Adrenal gland (tissue), 12 donors: ENCODE measurements around the gene RPS2. TPM values are rescaled to one million over a fixed set of nuclear protein-coding genes. Genes with fewer than 3 reads are reported as not detected.
A peak's percentile ranks its signal among the peaks of the same experiment; 100 is the strongest.

Experiments used
- DNase-seq, 7 donors: peaks; one replicate each; pipeline ENCODE4 v3.0.0-alpha.2; 2019 to 2020
- H3K27ac ChIP-seq, 5 donors: fragments of 200-600 bp; sonication (generic) in 4 of 5; 1 replicate in 3 of 5; 2 replicates in 2 of 5; pipeline versions ENCODE4 v1.5.1 to v1.8.0; 2016 to 2020; ENCODE audit warnings: mild to moderate bottlenecking in 1 of 5
- H3K27me3 ChIP-seq: fragments of 200-600 bp; 2 replicates; pipeline ENCODE4 v1.8.0; 2021
- H3K36me3 ChIP-seq, 2 donors: fragments of 200-600 bp; replicated peaks in 1 of 2; 1 replicate in 1 of 2; 2 replicates in 1 of 2; pipeline versions ENCODE4 v1.5.1 to v1.8.0; 2018 to 2022
- H3K4me1 ChIP-seq, 2 donors: fragments of 200-600 bp; replicated peaks in 1 of 2; 1 replicate in 1 of 2; 2 replicates in 1 of 2; pipeline versions ENCODE4 v1.5.1 to v1.8.0; 2018 to 2021
- H3K4me3 ChIP-seq, 4 donors: fragments of 200-600 bp; sonication (generic) in 3 of 4; one replicate each; pipeline ENCODE4 v1.5.1; 2016 to 2018
- H3K9me3 ChIP-seq, 3 donors: fragments of 200-600 bp; sonication (generic) in 1 of 3; replicated peaks in 1 of 3; 1 replicate in 2 of 3; 2 replicates in 1 of 3; pipeline versions ENCODE4 v1.5.1 to v1.8.0; 2016 to 2021
- POLR2A ChIP-seq, 2 donors: fragments of 450-650 bp; IDR thresholded peaks; one replicate each; pipeline ENCODE4 v1.6.1; 2017; ENCODE audit warnings: antibody characterized with exemption in 2 of 2, mild to moderate bottlenecking in 2 of 2, moderate library complexity in 1 of 2
- WGBS, 4 donors: extraction: QIAGEN DNeasy Blood & Tissue Kit in 2 of 4; methylation state at CpG; one replicate each; pipeline versions ENCODE4 v1.1.5 to v1.1.7; 2013 to 2017; 5-methylcytosine and 5-hydroxymethylcytosine counted together
- intact Hi-C, 2 donors: fragments of 100-400 bp; cut with DNase I; formaldehyde crosslinking; loops; one replicate each; pipeline versions ENCODE4 v1.14.1 to v1.15.0; 2022 to 2023
- polyA plus RNA-seq, 3 donors: library from polyadenylated mRNA; stranded (reverse); fragments of 200-250 nt in 2 of 3; fragments of 350-450 nt in 1 of 3; fragmentation: Illumina TruSeq in 1 of 3; extraction: RNeasy Lipid Tissue Mini Kit (QIAGEN cat#74804) in 1 of 3; gene quantifications; one replicate each; pipeline ENCODE4 v1.2.3, GENCODE V29; 2013 to 2014
- total RNA-seq, 9 donors: library from RNA; depleted of rRNA in 4 of 9; stranded (reverse); fragments of >200 nt in 4 of 9; fragments of 120-200 nt in 1 of 9; fragmentation: NEBNext Ultra II Directional in 1 of 9; extraction: Animal tissue kit (Norgen Biotek cat#: 25700) in 1 of 9; gene quantifications; one replicate each; pipeline versions ENCODE4 v1.1.0 to v1.2.4, GENCODE V29; 2013 to 2023
- TF ChIP-seq, protein P1 (sequence below), 6 experiments: fragments of 450-650 bp in 4 of 6; fragments of 200-600 bp in 2 of 6; sonication (generic) in 1 of 6; IDR thresholded peaks; 1 replicate in 5 of 6; 2 replicates in 1 of 6; pipeline versions ENCODE4 v1.5.1 to v1.8.0; 2016 to 2021; ENCODE audit warnings: antibody characterized with exemption in 6 of 6, mild to moderate bottlenecking in 2 of 6, moderate library complexity in 1 of 6
- donor health status: healthy with polysubstance abuse.
- donor health status: Bipolar disorder and iron deficiency.
- donor health status: DM: yes; HTN: yes; CAD: no.
- donor health status: DM: no; HTN: no; CAD: no.
- donor health status: DM: no; HTN: no; CAD: no.
- donor health status: DM: yes; HTN: yes; CAD: no.

The RPS2 gene
- total and polyA plus RNA-seq, 12 donors: 1,045 to 4,016 (median 1,739) TPM

DNA sequence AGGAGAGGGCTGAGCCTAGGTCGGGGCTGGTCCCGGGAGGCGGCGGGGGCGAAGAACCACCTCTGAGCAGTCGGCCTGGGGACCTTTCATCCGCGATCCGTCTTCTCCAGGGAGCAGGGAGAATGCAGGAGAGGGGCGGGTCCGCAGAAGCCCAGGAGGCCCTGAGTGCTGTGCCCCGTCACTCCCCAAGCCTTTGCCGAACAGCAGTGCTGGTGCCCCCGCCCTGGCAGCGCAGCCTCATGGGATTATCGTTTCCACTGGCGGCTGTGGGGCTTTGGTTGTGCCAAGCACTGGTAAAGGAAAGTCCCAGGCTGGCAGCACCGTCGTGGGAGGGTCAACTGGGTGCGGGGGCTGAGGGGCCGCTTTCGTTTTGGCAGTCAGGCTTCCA lies 7.9 kb upstream of the RPS2 start:
- 2 to 17% (median 3%) methylated on average over 5 to 22 of the region's 22 CpGs for WGBS, 4 donors
- Histone ChIP-seq H3K4me3 (peak overlapping the region; percentile 74 to 100 (median 93)), H3K27me3 (no peaks in the 10 kb centered on the region), H3K36me3 (peaks cover 0 to 35% of the 10 kb centered on the region in 2 donors), H3K9me3 (no peaks in the 10 kb centered on the region), H3K27ac (peak overlapping the region in 1 of 5 donors; percentile 79), H3K4me1 (peaks cover 7 to 21% of the 10 kb centered on the region in 2 donors)
- TF ChIP-seq POLR2A (IDR thresholded peaks at IDR 0.05): no peak
- TF ChIP-seq, protein P1, sequence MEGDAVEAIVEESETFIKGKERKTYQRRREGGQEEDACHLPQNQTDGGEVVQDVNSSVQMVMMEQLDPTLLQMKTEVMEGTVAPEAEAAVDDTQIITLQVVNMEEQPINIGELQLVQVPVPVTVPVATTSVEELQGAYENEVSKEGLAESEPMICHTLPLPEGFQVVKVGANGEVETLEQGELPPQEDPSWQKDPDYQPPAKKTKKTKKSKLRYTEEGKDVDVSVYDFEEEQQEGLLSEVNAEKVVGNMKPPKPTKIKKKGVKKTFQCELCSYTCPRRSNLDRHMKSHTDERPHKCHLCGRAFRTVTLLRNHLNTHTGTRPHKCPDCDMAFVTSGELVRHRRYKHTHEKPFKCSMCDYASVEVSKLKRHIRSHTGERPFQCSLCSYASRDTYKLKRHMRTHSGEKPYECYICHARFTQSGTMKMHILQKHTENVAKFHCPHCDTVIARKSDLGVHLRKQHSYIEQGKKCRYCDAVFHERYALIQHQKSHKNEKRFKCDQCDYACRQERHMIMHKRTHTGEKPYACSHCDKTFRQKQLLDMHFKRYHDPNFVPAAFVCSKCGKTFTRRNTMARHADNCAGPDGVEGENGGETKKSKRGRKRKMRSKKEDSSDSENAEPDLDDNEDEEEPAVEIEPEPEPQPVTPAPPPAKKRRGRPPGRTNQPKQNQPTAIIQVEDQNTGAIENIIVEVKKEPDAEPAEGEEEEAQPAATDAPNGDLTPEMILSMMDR (IDR thresholded peaks at IDR 0.05): no peak
- intact Hi-C loops: no loop called here
- peak in 1 of 7 donors; percentile 27 for DNase-seq

DNA sequence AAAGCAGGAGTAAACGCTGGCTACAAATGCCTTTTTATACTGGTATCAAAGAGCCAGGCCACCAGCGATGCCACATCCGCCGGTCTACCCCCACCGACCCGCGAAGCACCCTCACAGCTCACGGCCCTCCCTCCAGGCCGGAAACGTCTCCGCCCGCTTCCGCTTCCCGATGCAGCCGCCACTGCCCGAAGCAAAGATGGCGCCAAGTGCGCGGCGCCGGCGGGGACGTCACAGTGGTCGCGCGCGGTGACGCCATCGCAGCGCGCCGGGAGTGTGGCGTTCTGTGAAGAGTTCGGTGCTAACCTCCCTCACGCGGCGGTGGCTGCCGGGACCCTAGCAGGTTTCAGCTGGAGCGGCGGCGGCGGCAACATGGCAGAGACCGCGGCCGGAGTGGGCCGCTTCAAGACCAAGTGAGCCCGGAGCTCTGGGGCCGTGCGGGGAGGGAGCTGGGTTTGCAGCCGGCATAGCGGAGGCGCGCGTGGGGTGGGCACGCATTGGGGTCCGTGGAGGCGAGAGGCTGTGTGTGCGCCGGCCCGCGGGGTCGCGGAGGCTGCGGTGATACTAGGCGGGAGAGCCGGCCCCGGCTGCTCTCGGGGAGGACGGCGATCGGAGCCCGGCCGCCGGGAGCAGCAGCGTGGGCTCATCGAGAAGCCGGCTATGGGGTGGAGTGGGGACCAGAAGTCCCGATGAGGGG lies 7.3 kb upstream of the RPS2 start, which contains the start of gene TBL3:
TBL3 (plus strand) TSS at position 258 of the 694 bp plus-strand sequence; CDS start at position 370, 112 bp downstream.
- 0% methylated on average over 1 to 78 of the region's 78 CpGs for WGBS, 4 donors
- TF ChIP-seq, protein P1 (IDR thresholded peaks at IDR 0.05): no peak
- TF ChIP-seq POLR2A (IDR thresholded peaks at IDR 0.05): peak; percentile 84 to 89
- peak within 1 kb of the TSS; percentile 74 to 100 (median 93) for H3K4me3 ChIP-seq

DNA sequence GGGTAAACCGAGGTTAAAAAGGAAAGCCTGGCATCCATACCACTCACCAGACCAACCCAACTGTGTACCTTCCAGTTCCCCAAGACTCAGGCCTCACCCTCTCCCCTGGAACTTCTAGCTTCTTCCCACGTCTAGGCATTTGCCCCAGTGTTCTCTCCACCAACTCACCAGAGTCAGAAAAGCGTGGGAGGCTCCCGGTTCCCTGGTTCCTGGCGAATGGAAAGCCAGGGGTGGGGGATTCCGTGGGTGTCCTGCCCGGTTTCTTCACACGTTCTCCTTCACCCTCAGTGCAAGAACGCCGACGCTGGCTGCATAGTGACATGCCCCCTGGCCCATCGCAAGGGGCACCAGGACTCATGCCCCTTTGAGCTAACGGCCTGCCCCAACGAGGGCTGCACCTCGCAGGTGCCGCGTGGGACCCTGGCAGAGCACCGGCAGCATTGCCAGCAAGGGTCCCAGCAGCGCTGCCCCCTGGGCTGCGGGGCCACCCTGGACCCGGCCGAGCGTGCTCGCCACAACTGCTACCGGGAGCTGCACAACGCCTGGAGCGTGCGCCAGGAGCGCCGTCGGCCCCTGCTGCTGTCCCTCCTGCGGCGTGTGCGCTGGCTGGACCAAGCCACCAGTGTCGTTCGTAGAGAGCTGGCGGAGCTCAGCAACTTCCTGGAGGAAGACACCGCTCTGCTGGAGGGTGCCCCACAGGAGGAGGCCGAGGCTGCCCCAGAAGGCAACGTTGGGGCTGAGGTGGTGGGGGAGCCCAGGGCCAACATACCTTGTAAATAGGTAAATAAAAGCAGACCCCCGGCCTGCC lies 3.7 kb upstream of the RPS2 start:
- intact Hi-C loops: no loop called here
- peaks cover 15 to 34% of the 10 kb centered on the region in 2 donors for H3K4me1 ChIP-seq
- H3K27ac ChIP-seq: no peak overlapping the region
- WGBS, 4 donors: 78 to 89% (median 87%) methylated on average over 10 to 41 of the region's 41 CpGs
- H3K36me3 ChIP-seq: peaks cover 0 to under 1% of the 10 kb centered on the region in 2 donors
- H3K9me3 ChIP-seq: no peaks in the 10 kb centered on the region
- DNase-seq: no peak
- TF ChIP-seq, protein P1 (IDR thresholded peaks at IDR 0.05): no peak
- no peak for TF ChIP-seq POLR2A (IDR thresholded peaks at IDR 0.05)
- no peaks in the 10 kb centered on the region for H3K27me3 ChIP-seq
- H3K4me3 ChIP-seq: no peak overlapping the region

More for the DNA sequence above, 7.3 kb upstream of the RPS2 start, which contains the start of gene TBL3:
- intact Hi-C loops: no loop called here
- DNase-seq: peak; percentile 92 to 96 (median 94)
- Histone ChIP-seq H3K9me3 (no peaks in the 10 kb centered on the region), H3K4me1 (peaks cover 7 to 21% of the 10 kb centered on the region in 2 donors), H3K27me3 (no peaks in the 10 kb centered on the region), H3K27ac (peak within 1 kb of the TSS; percentile 16 to 96 (median 79)), H3K36me3 (peaks cover 0 to 30% of the 10 kb centered on the region in 2 donors)

DNA sequence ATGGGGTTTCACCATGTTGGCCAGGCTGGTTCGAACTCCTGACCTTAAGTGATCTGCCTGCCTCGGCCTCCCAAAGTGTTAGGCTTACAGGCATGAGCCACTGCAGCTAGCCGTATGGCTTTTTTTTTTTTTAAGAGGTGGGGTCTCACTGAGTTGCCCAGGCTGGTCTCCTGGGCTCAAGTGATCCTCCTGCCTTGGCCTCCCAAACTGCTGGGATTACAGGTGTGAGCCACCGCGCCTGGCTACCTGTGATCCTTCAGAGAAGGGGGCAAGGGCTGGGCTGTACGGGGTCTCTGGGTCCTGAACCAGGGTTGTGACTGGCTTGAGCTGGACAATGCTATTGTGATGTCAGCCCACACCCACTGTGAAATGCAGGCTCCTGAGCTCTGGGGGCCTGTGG lies 1.8 kb upstream of the RPS2 start, which contains the start of gene RNF151:
RNF151 (plus strand) TSS at position 397 of the 400 bp plus-strand sequence. CDS start 26 bp downstream, outside the sequence.
- Histone ChIP-seq H3K36me3 (peaks cover 0 to 19% of the 10 kb centered on the region in 2 donors), H3K4me3 (peak within 1 kb of the TSS in 1 of 4 donors; percentile 90), H3K9me3 (no peaks in the 10 kb centered on the region), H3K27ac (peak within 1 kb of the TSS in 2 of 5 donors; percentile 95 to 96), H3K27me3 (no peaks in the 10 kb centered on the region), H3K4me1 (peaks cover 10 to 29% of the 10 kb centered on the region in 2 donors)
- WGBS, 4 donors: 94 to 96% (median 95%) methylated on average over 3 to 6 of the region's 6 CpGs
- DNase-seq: no peak
- TF ChIP-seq POLR2A (IDR thresholded peaks at IDR 0.05): no peak
- TF ChIP-seq, protein P1 (IDR thresholded peaks at IDR 0.05): no peak
- intact Hi-C loops: no loop called here
